WTC11 (cell line): ENCODE data around the gene SCAF11.

Experiments
- ATF1 ChIP-seq: sonication (generic); formaldehyde crosslinking; IDR thresholded peaks from 2 replicates; pipeline ENCODE4 v1.8.1; 2023; ENCODE audit warnings: mild to moderate bottlenecking, moderate library complexity, missing genetic modification reagents
- TF ChIP-seq, protein P1 (sequence below): fragments of 200-600 bp; IDR thresholded peaks from 2 replicates; pipeline ENCODE4 v1.8.0; 2022; ENCODE audit warnings: antibody characterized with exemption
- TF ChIP-seq, protein P2 (sequence below): sonication (generic); formaldehyde crosslinking; IDR thresholded peaks from 2 replicates; pipeline ENCODE4 v1.8.1; 2023; ENCODE audit warnings: mild to moderate bottlenecking, moderate library complexity, missing genetic modification reagents

DNA sequence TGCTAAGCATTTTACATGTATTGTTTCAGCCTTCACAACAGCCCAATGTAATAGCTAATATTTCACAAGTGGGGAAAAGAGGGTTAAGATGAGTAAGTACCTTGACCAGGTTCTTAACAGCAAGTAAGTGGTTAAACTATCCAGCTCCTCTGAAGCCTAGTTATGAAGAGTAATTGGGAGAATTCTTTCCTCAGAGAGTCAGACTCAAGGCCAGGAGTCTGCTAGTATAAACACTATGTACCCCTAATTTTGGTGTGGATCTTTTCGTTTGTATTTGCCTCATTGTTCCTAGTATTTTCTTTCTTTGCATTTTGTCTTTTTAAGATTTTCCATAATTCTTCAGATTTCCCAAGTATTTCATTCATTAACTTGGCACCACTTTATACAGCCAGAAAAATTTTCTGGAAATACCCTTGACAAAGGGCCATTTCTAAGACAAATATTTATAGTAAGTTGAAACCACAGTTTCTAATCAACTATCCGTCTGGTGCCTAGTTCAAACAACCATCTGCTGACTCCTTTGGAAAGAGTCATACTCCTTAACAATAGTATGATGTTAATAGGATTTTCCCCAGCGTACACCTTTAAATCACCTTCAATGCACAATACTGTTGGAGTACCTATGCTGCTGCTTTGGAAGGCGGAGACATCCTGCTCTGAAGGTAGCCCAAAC, 81.2 kb downstream of the SCAF11 start:
- TF ChIP-seq, protein P1, sequence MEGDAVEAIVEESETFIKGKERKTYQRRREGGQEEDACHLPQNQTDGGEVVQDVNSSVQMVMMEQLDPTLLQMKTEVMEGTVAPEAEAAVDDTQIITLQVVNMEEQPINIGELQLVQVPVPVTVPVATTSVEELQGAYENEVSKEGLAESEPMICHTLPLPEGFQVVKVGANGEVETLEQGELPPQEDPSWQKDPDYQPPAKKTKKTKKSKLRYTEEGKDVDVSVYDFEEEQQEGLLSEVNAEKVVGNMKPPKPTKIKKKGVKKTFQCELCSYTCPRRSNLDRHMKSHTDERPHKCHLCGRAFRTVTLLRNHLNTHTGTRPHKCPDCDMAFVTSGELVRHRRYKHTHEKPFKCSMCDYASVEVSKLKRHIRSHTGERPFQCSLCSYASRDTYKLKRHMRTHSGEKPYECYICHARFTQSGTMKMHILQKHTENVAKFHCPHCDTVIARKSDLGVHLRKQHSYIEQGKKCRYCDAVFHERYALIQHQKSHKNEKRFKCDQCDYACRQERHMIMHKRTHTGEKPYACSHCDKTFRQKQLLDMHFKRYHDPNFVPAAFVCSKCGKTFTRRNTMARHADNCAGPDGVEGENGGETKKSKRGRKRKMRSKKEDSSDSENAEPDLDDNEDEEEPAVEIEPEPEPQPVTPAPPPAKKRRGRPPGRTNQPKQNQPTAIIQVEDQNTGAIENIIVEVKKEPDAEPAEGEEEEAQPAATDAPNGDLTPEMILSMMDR, result no peak
- no peak for TF ChIP-seq ATF1 (CRISPR knock-in tag)
- TF ChIP-seq, protein P2, sequence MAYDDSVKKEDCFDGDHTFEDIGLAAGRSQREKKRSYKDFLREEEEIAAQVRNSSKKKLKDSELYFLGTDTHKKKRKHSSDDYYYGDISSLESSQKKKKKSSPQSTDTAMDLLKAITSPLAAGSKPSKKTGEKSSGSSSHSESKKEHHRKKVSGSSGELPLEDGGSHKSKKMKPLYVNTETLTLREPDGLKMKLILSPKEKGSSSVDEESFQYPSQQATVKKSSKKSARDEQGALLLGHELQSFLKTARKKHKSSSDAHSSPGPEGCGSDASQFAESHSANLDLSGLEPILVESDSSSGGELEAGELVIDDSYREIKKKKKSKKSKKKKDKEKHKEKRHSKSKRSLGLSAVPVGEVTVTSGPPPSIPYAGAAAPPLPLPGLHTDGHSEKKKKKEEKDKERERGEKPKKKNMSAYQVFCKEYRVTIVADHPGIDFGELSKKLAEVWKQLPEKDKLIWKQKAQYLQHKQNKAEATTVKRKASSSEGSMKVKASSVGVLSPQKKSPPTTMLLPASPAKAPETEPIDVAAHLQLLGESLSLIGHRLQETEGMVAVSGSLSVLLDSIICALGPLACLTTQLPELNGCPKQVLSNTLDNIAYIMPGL, result no peak
